ENCODE results near the gene CDC14B.
"Not testable (repeated sequence)": the region's sequence is repeated elsewhere in the genome, so short reads cannot be mapped to it uniquely, and the experiment has no call there.

The CDC14B gene

GRCh38 chr9:96619491-96620180, at the start of gene CDC14B:
TSS of gene CDC14B (minus strand) at chr9:96619843. CDS start at chr9:96619378, 465 bp downstream.
- peak; percentile 66 for DNase-seq

GRCh38 chr9:96668868-96669534, 49.4 kb upstream of the CDC14B start:
- no peak for DNase-seq

DNA sequence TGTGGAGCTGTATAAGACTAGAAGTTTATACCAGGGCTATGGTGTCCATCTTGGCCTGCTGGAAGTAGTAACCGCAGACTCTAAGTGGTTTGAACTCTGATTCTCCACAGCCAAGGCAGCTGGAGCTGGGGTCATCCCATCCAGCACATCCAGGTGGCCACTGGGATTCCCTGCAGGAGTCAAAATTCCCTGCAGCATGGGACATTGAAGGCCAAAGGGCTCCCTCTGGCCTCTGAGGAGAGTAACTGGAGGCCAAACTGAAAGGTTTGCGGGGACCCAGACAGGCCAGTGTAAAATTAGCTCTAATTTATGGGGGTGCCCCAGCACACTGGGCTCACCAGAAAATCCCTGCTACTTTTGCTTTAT, 47.7 kb upstream of the CDC14B start:
- no peak for DNase-seq

DNA sequence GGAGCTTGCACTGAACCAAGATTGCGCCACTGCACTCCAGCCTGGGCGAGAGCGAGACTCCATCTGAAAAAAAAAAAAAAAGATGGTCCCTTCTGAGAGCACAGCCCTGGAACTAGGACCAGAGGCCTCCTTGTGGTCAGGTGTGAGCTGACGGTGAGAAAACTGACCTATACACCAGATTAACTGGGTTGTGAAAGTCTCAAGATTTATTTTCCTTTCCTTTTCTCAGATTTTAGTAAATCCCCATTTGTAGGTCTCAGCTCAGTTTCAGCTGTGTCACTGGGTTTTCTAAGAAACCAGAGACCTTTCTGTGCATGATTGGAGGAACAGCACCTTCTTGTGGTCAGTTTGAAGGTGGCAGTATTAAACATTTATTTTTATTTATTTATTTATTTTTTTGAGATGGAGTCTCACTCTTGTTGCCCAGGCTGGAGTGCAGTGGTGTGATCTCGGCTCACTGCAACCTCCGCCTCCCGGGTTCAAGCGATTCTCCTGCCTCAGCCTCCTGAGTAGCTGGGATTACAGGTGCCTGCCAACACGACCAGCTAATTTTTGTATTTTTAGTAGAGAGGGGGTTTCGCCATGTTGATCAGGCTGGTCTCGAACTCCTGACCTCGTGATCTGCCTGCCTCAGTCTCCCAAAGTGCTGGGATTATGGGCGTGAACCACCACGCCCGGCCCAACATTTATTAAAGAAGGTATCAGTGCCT, 47.2 kb upstream of the CDC14B start:
- DNase-seq, result not testable (repeated sequence)

- DNase-seq, result no peak
Measured at GRCh38 chr9:96665789-96666188, 46.1 kb upstream of the CDC14B start.

DNA sequence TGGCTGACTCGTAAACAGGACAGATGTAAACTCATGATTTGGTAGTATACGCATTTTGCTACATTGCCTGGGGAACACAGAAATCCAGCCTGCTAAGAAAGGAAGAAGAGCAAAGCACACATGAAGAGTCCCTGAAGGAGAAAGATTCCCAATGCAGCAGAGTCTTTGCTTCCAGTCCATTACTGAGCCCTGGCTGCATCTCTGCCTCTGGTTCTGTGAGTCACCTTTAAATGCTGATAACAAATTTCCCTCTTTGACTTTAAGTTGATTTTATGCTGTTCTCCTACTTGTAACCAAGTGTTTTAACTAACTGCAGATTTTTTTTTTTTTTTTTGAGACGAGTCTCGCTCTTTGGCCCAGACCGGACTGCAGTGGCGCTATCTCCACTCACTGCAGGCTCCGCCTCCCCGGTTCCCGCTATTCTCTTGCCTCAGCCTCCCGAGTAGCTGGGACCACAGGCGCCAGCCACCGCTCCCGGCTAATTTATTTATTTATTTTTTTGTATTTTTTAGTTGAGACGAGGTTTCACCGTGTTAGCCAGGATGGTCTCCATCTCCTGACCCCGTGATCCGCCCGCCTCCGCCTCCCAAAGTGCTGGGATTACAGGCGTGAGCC, 44.0 kb upstream of the CDC14B start:
- DNase-seq, result no peak

DNA sequence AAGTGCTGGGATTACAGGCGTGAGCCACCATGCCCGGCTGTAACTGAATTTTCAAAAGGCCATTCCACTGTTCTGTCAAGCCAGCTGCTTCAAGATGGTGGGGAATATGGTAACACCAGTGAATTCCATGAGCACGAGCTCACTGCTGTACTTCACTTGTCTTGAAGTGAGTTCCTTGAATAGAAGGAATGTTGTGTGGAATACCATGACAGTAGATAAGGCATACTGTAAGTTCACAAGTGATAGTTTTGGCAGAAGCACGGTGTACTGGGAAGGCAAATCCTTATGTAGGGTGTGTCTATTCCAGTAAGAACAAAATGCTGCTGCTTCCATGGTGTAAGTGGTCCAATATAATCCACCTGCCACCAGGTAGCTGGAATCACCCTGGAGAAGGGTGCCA, 42.1 kb upstream of the CDC14B start:
- DNase-seq, result no peak

- no peak for DNase-seq
Measured at GRCh38 chr9:96660692-96661248, 41.1 kb upstream of the CDC14B start.

- DNase-seq, result peak; percentile 76
Measured at GRCh38 chr9:96655198-96655851, 35.7 kb upstream of the CDC14B start, which contains the start of gene PRXL2C. TSS of gene PRXL2C (minus strand) at chr9:96655317. CDS start at chr9:96655281, 36 bp downstream.

GRCh38 chr9:96654450-96655197, 35.0 kb upstream of the CDC14B start:
- peak; percentile 54 for DNase-seq

DNA sequence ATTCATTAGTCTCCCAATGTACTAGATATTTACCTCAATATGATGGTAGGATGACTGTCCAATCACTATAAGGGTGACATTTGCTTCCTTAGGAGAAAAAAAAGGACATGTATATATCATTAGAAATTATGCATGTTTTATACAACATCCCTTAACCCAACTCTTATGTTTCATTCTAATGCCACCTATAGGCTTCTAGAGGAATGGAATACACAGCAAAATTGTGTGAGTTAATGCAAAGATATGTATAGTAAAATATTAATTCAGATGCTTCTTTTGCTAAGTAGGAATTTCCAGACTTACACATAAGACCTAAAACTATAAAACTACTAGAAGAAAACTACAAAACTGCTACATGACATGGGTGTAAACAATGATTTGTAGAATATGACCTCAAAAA, 32.0 kb upstream of the CDC14B start:
- no peak for DNase-seq

DNA sequence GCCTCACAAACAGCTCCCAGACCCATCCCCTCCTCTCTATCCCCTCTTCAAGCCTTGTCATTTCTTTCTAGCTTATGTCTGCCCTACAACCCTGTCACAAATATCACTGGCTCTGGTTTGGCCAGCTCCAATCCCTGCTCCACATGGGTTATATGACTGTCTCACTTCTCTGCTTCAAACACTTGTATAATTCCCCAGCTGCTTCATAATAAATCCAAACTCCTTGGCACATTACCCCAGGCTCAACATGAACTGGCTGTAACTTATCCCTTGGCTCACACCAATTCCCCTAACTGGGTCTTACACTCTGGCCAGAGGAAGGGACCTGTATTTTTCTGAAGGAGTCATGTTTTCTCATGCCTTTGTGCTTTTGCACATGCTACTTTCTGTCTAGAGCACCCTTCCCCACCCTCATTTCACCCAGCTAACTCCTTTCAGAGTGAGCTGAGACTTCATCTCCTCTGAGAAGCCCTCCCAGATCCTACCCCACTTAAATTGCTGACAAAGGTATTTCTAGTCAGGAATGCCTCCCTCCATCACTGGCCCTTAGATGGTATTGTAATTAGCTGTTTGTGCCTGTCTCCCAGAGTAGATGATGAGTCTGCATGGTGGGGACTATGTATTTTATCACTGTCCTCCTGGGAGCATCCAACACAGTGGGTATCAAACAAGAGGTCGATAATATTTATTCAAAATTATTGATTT, 30.1 kb upstream of the CDC14B start:
- no peak for DNase-seq

DNA sequence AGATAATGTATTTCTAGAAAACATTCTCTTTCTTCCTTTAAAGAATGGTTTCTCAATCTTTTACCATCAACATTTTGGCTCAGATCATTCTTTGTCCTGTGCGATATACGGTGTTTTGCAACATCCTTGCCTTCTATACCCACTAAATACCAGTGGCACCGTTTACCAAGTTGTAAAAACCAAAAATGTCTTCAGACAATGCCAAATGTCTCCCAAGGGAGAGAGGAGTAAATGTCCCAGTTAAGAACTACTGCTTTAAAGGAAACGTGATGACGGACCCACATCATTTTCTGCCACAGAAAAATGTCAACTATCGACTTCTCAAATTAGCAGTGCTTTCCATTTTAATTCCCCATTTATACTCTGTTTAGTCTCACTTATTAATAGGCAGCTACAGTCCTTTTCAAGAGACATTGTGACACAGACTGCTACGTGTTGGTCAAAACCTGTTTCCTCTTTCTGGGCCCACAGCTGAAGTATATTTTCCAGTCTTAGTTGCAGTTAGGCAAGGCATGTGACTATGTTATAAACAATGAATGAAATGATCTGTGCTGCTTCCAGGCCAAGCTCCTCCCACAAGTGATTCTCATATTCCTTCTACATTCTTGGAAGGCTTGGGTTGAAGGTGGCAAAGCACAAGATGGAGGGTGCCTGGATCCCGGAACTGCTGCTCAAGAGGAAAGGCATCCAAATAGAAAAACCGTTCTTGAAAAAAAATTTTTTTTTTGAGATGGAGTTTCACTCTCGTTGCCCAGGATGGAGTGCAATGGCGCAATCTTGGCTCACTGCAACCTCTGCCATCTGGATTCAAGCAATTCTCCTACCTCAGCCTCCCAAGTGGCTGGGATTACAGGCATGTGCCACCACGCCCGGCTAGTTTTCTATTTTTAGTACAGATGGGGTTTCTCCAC, 26.7 kb upstream of the CDC14B start:
- no peak for DNase-seq

GRCh38 chr9:96644137-96644536, 24.5 kb upstream of the CDC14B start:
- no peak for DNase-seq

DNA sequence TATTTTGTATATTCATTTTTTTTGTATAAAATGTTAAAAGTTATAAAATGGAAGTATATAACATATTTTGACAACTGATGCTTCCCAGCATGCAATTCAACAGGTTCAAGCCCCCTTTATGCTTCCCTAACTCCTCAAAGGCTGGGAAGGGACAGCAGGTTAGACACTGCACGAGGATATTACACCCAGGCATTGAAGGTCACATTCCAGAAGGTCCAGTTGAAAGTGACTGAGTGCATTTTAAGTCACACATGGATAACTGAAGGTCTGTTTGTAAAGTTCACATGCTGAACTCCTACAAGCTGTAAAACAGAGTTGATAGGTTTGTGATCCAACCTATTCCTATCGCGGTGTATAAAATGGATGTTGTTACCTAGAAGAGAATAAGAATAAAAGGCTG, 21.9 kb upstream of the CDC14B start:
- no peak for DNase-seq

- no peak for DNase-seq
Measured at GRCh38 chr9:96638606-96639364, 19.1 kb upstream of the CDC14B start.

GRCh38 chr9:96636368-96636767, 16.7 kb upstream of the CDC14B start:
- DNase-seq, result no peak

- not testable (repeated sequence) for DNase-seq
Measured at GRCh38 chr9:96633579-96633978, 13.9 kb upstream of the CDC14B start.

DNA sequence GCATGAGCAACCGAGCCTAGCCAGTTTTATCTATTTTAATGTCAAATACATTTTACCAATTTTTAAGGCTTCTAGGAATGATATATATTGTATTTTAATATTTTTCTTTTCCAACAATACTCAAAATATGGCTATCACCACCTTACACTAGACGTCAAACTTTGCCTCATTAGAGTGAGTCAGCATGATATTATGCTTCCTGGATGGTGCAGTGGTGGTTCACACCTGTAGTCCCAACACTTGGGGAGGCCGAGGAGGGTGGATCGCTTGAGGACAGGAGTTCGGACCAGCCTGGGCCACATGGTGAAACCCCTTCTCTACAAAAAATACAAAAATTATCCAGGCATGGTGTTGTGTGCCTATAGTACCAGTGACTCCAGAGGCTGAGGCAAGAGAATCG, 7.3 kb upstream of the CDC14B start:
- DNase-seq, result no peak
